Ishikawa (cell line): ENCODE measurements around the gene C2orf92.

Experiments
- CREB1 ChIP-seq: IDR thresholded peaks from 2 replicates; pipeline ENCODE4 v1.6.1; 2012; ENCODE audit warnings: low read depth
- EGR1 ChIP-seq: IDR thresholded peaks from 2 replicates; pipeline ENCODE4 v1.6.1; 2012
- EP300 ChIP-seq: IDR thresholded peaks from 2 replicates; pipeline ENCODE4 v1.6.1; 2012; ENCODE audit warnings: borderline replicate concordance
- FOXM1 ChIP-seq: IDR thresholded peaks from 2 replicates; pipeline ENCODE4 v1.6.1; 2012; ENCODE audit warnings: low read depth, borderline replicate concordance
- RAD21 ChIP-seq: IDR thresholded peaks from 2 replicates; pipeline ENCODE4 v1.6.1; 2012; ENCODE audit warnings: low read depth
- TEAD4 ChIP-seq: IDR thresholded peaks from 2 replicates; pipeline ENCODE4 v1.6.1; 2012

- TF ChIP-seq CREB1, result no peak
- TF ChIP-seq TEAD4, result no peak
- no peak for TF ChIP-seq EP300
- no peak for TF ChIP-seq RAD21
- no peak for TF ChIP-seq EGR1
- TF ChIP-seq FOXM1, result no peak
Observed at GRCh38 chr2:97677480-97677879, 8.0 kb downstream of the C2orf92 start.
